K562 (cell line): ENCODE results near the gene STXBP4.

Experiments
- BRCA1 ChIP-seq, 2 experiments: fragments of 450-650 bp in 1 of 2; sonication (generic) in 1 of 2; formaldehyde crosslinking in 1 of 2; IDR thresholded peaks; 2 replicates each; pipeline versions ENCODE4 v1.5.0 to v1.6.1; 2017 to 2020; ENCODE audit warnings: mild to moderate bottlenecking in 1 of 2, missing genetic modification reagents in 1 of 2
- CTCF ChIP-seq, 3 experiments: IDR thresholded peaks in 2 of 3; conservative IDR thresholded peaks in 1 of 3; 2 replicates each; pipeline ENCODE4 v1.5.1; 2011 to 2012; ENCODE audit warnings: low read length in 3 of 3, mild to moderate bottlenecking in 3 of 3, control low read depth in 2 of 3, improper control_type of control experiment in 1 of 3, inconsistent platforms in 1 of 3, low read depth in 1 of 3, mixed read lengths in 1 of 3, moderate library complexity in 1 of 3; ENCODE audit not compliant: insufficient read depth in 2 of 3
- MAFG ChIP-seq: fragments of 450-650 bp; conservative IDR thresholded peaks from 2 replicates; pipeline ENCODE4 v1.6.1; 2016; ENCODE audit warnings: missing genetic modification characterization, missing compliant biosample characterization
- MXD1 ChIP-seq: fragments of 250-450 bp; sonication (Bioruptor Pico); IDR thresholded peaks from 2 replicates; pipeline ENCODE4 v1.8.0; 2021; ENCODE audit warnings: borderline replicate concordance, mild to moderate bottlenecking, moderate library complexity; ENCODE audit not compliant: poor library complexity, severe bottlenecking
- POLR2A ChIP-seq: fragments of 450-650 bp; conservative IDR thresholded peaks from 2 replicates; pipeline ENCODE4 v1.6.1; 2016
- RAD21 ChIP-seq, 2 experiments: fragments of 250-450 bp in 1 of 2; fragments of 450-650 bp in 1 of 2; sonication (Bioruptor Pico) in 1 of 2; formaldehyde crosslinking in 1 of 2; IDR thresholded peaks in 1 of 2; conservative IDR thresholded peaks in 1 of 2; 2 replicates each; pipeline versions ENCODE4 v1.4.0 to v1.8.0; 2020 to 2022; ENCODE audit warnings: mild to moderate bottlenecking in 2 of 2, moderate library complexity in 1 of 2
- SMARCC2 ChIP-seq: fragments of 450-650 bp; IDR thresholded peaks from 2 replicates; pipeline ENCODE4 v1.6.1; 2017; ENCODE audit warnings: antibody characterized with exemption, moderate library complexity, mild to moderate bottlenecking, low read depth
- ZNF224 ChIP-seq: sonication (generic); formaldehyde crosslinking; IDR thresholded peaks from 2 replicates; pipeline ENCODE4 v1.8.0; 2022; ENCODE audit warnings: mild to moderate bottlenecking, missing genetic modification reagents

GRCh38 chr17:55117164-55117563 is 148.6 kb downstream of the STXBP4 start:
- TF ChIP-seq BRCA1 (IDR thresholded peaks at IDR 0.05) (no peak), BRCA1 (CRISPR knock-in tag; IDR thresholded peaks at IDR 0.05) (no peak), RAD21 (CRISPR knock-in tag; conservative IDR thresholded peaks at IDR 0.05 in 1 of 2, IDR thresholded peaks at IDR 0.05 in 1 of 2) (no peak), CTCF (IDR thresholded peaks at IDR 0.05 in 2 of 3, conservative IDR thresholded peaks at IDR 0.05 in 1 of 3; ENCODE audit: insufficient read depth in 2 of 3, low read depth in 1 of 3, low read length in 3 of 3) (no peak), ZNF224 (CRISPR knock-in tag) (no peak), POLR2A (no peak), MXD1 (CRISPR knock-in tag) (no peak), MAFG (tag) (no peak), SMARCC2 (no peak)
